ENCODE results near the gene IFIT1.
"Not testable (repeated sequence)": the region's sequence is repeated elsewhere in the genome, so short reads cannot be mapped to it uniquely, and the experiment has no call there.

IFIT1 gene, protein sequence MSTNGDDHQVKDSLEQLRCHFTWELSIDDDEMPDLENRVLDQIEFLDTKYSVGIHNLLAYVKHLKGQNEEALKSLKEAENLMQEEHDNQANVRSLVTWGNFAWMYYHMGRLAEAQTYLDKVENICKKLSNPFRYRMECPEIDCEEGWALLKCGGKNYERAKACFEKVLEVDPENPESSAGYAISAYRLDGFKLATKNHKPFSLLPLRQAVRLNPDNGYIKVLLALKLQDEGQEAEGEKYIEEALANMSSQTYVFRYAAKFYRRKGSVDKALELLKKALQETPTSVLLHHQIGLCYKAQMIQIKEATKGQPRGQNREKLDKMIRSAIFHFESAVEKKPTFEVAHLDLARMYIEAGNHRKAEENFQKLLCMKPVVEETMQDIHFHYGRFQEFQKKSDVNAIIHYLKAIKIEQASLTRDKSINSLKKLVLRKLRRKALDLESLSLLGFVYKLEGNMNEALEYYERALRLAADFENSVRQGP

DNA sequence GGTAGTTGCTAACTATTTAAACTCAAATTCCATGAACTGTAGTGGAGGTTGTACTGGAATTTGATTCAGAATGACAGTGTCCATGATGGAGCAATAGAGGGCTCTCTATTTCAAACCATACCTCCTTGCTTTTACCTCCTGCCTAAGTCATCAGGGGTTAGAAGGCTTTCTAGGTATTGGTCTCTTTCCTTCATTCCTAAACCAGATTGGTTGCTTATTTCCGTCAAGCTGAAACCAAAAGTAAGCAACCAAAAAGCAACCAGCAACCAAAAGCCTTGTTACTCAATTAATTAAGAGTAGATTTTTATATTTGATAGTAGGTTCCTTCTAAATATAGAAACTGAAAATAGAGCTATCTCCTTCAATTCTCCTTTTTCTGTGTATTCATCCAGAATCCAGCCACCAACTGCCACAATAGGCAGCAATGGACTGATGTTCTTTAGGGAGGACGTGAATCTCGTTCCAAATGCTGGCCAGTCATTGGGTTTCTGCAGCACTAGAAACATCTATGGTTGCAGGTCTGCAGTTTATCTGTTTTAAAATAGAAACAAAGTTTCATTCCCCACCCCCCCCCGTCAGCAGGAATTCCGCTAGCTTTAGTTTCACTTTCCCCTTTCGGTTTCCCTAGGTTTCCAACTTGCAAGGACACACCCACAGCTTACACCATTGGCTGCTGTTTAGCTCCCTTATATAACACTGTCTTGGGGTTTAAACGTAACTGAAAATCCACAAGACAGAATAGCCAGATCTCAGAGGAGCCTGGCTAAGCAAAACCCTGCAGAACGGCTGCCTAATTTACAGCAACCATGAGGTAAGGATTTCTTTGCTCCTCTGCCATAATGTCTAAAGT is at the start of gene IFIT1:
Gene IFIT1 (plus strand): TSS at position 717 of the 850 bp plus-strand sequence. CDS start 90 bp downstream, at position 807.
- peak in 1 of 2 donors; percentile 18 for DNase-seq (ENCODE audit: low read depth in 2 of 2)

DNA sequence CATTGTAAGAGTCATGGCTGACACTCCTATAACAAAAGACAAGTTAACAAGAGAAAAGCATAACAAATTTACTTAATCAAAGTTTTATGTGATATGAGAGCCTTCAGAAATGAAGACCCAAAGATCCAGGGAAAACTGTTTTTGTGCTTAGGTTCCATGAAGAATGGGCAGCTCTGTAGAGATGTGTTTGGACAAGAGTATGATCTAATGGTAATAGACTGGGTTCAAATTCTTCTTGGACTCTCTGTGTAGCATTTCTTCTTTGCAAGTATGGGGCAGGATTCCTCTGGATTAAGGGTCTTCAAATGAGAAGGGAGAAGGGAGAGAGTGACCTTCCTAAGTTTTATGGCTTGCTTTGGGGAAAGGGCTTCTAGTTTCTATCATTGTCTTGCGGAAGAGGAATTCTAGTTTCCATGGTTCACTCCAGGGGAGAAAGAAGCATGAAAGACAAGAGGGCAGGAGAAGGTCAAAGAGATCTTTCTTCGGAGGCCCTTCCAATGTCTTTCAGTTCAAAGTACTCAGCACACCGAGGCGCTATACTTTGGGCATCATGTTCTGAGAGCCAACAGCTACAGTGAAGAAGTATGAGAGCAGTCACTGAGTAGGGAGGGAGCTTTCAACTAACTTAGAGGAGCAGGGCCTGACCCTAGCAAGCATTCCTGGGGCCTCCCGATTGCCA is 49.2 kb upstream of the IFIT1 start:
- no peak for DNase-seq (ENCODE audit: low read depth in 2 of 2)

DNA sequence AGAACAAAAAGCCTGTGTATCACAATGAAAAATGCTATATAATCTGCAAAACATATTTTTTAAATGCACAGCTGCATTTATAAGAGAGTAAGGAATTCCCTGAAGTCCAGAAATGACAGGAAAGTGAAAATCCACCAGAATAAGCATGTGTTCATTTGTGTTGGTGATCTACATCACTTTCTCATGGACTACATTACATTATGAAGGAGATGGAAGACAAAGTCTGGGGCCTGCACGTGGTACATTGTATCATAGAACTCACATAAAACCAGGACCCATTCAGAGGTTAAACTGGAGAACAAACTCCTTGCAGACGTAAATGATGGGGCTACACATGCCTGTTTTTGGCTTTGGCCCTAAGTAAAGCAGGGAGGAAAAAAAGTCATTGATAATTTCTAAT is 48.3 kb upstream of the IFIT1 start:
- DNase-seq (ENCODE audit: low read depth in 2 of 2), result no peak

DNA sequence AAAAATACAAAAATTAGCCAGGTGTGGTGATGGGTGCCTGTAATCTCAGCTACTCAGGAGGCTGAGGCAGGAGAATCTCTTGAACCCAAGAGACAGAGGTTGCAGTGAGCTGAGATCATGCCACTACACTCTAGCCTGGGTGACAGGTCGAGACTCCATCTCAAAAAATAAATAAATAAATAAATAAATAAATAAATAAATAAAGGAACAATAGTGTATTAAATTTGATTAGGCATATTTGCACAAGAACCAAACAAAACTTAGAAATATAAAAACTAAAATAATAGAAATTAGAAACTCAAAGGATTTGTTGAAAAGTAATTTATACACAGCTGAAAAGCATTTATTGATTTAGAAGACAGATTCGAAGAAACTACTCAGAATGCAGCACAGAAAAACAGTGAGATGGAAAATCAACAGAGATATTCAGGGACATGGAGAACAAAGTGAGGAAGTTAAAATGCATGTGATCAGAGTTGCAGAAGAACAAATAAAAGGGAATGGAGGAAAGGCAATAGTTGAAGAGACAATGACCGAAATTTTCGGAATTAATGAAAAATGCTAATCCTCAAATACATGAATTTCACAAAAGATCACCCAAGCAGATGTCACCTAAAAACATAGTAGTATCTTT is 46.9 kb upstream of the IFIT1 start:
- no peak for DNase-seq (ENCODE audit: low read depth in 2 of 2)

DNA sequence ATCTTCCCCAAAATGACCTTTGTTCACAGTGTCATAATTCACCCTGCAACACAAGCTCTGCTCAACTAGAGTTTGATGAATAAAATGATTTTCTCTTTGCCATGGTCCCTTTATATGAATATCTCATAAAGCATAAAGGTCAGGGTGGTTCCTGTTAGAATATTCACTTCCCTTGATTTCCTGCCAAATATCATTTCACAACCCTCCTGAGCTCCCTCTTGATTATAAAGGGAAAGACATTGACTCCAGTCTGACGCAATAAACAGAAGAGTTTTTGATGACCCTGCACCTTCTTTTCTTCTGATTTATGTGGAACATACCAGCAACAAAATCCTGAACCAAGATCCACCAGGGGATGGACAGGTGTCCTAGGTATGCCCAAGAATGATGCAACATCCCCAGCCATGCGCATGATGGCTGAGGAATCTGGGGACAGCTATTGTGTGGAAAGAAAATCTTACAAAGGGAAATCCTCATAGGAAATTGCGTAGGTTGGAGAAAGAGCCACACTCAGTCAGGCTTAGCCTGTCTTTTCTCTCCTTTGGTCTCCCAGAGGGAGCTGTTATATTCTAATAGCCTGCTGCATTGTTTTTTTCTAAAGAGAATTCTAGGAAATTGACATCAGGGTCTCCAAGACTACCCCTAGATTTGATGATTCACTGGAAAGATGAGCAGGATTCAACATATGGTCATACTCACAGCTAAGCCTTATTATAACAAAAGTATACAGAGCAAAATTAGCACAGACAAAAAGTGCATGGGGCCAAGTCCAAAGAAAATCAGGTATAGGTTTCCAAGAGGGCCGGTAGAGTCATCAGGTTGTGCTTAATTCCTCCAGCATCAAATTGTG is 45.8 kb upstream of the IFIT1 start:
- DNase-seq (ENCODE audit: low read depth in 2 of 2), result no peak

DNA sequence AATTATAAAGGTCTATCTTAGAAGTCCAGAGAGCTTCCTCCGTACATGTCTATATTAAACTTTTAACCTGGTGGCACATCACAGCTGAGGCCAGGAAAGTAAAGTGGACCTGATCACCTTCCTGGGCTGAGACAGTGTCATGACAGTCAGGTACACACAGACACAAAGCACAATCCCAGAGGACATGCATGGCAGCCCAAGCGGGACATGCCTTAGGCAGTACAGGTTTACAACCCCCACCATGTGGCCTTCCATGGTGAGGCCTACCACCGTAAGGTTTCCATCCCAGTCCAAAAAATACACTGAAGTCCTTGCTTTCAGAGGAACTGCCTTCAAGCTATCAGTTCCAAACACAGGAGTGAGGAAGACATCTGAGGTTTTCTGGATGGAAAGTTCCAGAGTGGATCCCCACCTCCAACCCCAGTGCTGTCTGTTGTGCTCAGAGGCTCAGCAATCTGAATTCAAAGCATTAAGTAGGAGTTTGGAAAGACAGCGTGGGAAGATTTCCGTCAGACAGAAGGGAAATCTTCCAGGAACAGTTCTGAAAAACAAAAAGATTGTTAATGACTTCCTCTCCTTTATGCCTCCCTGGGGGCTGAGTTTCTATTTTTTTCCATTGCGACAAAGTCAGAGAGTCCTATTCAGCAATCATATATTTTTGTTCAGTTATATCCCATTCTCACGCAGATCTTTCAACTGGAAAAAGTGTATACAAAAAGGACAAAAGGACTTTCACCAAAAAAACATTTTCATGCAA is 44.5 kb upstream of the IFIT1 start:
- DNase-seq (ENCODE audit: low read depth in 2 of 2), result no peak

DNA sequence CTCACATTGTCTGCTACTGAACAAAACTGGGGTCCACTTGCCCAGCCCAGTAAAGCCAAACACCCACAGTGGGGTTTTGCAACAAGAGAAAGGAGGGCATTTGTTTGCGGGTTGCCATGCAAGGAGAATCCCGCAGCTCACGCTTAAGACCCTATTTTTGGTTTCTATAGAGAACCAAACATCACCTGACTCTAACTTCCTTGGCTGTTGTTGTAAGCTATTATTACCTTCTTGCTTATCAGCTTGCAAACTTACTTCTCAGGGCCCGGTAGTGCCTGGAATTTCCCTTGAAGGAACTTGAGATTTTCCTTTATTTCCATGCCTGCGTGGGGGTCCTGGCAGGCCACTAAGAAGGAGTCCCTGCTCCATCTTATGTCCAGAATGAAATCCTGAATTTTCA is 43.9 kb upstream of the IFIT1 start:
- DNase-seq (ENCODE audit: low read depth in 2 of 2), result no peak

DNA sequence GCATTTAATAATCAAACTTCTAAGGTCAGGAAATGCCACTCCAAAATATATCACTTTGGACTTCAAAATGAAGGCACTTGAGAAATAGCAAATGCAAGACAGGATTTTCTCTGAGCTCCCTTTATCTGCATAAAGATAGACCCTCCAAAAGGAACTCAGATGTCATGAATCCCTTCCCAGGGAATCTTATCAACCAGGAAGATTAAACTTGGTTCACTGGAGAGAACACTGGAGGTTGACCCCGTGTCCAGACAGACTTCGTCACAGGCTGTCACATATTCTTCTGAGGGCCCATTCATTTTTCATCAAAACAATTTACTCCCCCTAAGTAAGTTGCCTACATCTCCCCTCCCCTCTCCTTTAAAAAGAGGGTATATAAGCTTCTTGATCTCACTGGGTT is 43.4 kb upstream of the IFIT1 start:
- DNase-seq (ENCODE audit: low read depth in 2 of 2), result no peak

DNA sequence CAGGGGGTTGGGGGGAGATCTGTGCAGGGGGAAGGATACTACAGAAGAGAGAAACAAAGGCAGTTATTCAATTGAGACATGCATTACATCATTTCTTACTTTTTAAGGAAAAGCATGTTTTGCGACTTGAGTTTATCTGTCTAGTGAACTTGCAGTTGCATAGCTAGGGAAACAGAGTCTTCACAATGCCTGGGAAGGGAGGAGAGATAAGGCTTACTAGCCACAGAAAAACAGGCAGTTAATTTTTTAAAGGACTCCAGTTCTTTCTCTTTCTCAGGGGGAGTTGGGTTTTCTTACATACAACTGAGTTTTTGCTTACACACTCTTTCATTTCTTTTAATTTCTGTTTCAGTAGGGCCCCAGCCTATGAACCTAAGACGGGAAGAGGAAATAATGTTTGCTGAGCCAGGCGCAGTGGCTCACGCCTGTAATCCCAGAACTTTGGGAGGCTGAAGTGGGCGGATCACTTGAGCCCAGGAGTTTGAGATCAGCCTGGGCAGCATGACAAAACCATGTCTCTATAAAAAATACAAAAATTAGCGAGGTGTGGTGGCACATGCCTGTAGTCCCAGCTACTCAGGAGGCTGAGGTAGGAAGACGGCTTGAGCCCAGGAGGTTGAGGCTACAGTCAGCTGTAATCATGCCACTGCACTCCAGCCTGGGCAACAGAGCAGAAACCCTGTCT is 41.6 kb upstream of the IFIT1 start:
- not testable (repeated sequence) for DNase-seq (ENCODE audit: low read depth in 2 of 2)

DNA sequence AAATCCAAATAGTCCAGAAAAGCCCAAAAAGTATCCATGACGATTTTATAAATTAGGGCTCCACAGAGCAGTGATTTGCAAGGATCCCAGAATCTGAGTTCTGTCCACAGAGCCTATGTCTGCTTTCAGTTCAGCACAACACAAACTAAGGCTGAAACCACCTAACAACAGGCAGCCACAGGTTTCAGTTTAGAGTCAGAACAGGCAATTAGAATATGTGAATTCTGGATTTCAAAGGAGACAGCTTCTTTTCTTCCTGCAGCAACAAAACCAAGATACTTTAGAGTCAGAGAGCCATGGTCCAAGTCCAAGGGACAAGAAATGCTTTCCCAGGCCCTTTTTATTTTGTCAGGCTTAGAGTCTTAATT is 41.0 kb upstream of the IFIT1 start:
- no peak for DNase-seq (ENCODE audit: low read depth in 2 of 2)

DNA sequence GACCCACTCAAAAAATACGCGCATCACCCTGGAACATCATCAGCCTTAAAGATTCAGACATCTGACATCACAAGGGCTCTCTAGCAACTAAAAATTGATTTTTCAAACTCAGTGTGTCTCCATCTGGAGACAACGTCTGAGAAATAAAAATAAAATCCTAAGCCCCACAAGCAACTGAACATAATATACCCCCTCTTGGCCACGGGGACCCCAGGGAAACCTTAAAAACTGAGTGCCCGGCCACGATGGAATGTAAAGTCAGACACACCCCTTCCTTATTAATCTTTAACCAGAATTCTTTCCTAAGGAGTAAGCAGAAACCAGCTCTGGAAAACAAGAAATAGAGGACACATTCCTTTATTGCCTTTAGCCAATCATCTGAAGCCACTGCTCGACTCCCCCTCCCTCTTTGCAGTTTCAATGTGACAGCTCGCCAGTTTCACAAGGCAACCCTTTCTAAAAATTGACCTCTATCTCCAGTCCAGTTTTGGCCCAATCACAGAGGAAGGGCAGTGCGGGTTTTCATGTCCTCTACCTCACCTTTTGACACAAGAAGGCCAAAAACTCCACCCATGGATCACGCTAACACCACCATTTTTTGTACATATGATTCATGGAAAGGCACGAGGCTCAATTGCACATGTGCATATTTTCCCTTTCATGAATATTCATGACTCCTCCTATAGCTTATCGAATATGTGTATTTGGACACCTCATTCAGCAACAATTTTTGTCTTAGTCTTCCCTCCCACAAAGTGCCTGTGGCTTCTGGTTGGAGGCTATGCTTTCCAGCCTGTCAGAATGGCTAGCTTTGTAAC is 40.4 kb upstream of the IFIT1 start:
- no peak for DNase-seq (ENCODE audit: low read depth in 2 of 2)

DNA sequence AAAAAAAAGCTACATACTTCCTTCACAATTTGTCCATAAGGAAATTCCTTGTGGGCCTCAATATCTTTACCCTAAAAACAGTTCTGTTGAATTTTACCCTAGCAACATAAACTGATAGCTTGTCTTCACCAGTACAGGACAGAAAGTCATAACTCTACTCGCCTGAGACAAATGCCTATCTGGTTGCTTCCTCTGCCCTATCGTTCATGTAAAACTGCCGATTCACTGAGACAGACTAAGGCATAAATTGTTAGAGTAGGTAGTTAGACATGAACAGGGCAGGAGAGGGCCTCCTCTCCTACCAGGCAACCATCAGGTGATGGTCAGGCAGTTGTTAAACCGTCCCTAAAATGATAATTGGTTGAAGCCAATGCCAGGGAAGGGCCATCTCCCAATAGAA is 39.6 kb upstream of the IFIT1 start:
- DNase-seq (ENCODE audit: low read depth in 2 of 2), result no peak

DNA sequence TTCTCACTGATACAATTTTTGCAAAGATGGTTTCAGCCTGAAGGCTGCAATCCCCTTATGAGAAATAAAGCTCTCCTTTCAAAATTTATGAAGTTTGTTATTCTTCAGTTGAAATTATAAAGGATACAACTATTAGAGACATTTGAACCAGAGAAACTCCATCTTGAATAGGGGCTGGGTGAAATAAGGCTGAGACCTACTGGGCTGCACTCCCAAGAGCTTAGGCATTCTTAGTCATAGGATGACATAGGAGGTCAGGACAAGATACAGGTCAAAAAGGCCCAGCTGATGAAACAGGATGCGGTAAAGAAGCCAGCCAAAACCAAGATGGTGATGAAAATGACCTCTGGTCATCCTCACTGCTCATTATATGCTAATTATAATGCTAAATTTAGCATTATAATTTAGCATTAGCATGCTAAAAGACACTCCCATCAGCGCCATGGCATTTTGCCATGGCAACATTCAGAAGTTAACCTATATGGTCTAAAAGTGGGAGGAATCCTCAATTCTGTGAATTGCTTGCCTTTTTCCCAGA is 37.0 kb upstream of the IFIT1 start:
- DNase-seq (ENCODE audit: low read depth in 2 of 2), result no peak

DNA sequence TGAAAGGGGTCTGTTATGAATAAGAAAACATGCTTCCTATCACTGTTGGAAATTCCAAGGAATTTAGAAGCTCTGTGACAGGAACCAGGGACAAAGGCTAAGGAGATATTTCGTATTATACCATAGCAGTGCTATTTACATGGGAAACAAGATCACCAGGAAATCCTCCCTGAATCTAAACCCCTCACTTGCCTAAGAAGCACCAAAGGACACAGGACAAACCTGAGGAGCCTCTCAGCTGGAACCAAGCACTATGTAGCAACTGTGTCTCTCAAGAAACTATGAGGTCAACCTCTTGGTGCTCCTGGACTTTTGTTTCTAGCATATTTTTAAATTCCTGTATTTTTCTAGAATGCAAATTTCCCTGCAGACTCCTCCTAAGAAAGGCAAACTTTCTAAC is 35.3 kb upstream of the IFIT1 start:
- no peak for DNase-seq (ENCODE audit: low read depth in 2 of 2)

DNA sequence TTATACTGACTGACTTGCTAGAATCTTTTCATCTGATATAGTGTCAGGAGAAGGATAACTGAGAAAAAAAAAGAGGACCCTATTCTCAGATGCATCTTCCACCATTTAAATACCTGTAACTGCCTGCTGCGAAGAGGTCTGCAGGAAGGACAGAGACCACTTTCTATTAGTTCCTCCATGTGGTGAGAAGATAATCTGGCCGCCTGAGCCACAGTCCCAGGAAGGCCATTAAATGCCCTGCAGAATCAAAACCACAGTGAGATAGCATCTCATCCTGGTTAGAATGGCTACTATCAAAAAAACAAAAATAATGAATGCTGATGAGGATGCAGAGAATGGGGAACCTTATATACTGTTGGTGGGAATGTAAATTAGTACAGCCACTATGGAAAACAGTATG is 34.4 kb upstream of the IFIT1 start:
- DNase-seq (ENCODE audit: low read depth in 2 of 2), result no peak

DNA sequence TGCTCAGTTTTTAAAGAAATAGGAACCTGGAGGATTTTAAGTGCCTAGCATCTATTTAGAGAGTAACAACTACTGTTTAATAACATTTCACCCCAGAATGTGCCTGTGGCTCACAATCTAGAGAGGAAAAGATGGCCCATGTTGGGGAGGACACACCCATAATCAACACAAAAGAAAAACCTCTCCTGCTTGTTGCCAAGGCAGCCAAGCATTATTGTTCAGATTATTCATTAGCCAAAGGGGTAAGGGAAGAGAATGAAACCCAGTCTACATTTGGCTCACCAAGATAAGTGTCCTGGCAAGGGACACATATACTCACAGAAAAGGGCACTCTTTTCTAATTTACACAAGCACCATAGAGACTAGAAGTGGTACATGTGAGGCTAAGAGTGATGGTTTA is 32.3 kb upstream of the IFIT1 start:
- no peak for DNase-seq (ENCODE audit: low read depth in 2 of 2)

DNA sequence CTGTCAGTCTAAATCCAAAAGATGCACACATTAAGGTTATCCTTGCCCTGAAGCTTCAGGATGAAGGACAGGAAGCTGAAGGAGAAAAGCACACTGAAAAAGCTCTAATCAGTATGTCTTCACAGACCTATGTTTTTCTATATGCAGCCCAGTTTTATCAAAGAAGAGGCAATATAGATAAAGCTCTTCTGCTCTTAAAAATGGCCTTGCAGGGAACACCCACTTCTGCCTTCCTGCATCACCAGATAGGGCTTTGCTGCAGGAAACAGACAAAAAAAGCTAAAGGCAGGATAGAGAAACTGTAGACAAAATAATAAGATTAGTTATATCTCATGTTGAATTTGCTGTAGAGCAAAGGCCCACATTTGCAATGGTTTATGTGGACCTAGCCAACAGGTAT is 29.5 kb upstream of the IFIT1 start:
- DNase-seq (ENCODE audit: low read depth in 2 of 2), result no peak

DNA sequence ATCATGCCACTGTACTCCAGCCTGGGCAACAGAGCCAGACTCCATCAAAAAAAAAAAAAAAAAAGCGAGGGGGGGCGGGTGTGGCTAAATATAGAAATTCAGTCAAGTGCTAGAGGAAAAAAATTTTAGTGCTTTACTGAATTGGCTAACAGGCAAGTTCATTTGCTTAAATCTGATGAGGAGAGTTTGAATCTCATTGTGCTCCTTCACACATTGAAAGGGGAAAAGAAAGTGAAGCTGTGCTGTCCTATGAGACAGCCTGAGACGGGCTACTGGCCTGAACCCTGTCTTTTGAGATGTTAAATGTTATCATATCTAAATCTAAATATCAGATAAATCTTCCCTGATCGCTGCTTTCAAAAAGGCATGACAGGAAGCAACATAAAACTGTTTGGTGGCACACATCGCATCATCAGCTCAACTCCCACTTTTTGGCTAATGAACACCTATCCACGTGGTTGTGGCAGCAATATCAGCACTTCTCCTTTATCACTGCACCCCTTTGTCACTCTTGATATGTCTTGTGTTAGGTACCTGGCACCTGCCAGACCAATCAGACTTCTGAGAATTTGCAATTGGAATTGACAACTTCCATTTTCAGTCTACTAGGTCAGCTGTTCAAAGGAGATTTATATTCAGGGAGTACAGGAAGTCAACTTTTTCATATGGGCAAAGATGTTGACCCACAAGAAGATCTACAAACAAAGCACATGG is 28.5 kb upstream of the IFIT1 start:
- no peak for DNase-seq (ENCODE audit: low read depth in 2 of 2)
